CD4-positive, alpha-beta T cell treated with Interleukin-2 at 100 ng/mL for 4 hours (primary cell): ENCODE measurements around the gene RINL.
"Not testable (repeated sequence)": the region's sequence is repeated elsewhere in the genome, so short reads cannot be mapped to it uniquely, and the experiment has no call there.

Experiments
- DNase-seq: peaks from one replicate; pipeline ENCODE4 v3.0.0-alpha.2; 2020; ENCODE audit warnings: low spot score

Gene RINL

GRCh38 chr19:38834104-38834490 lies 44.0 kb downstream of the RINL start:
- DNase-seq: no peak

- no peak for DNase-seq
These were observed 45.0 kb downstream of the RINL start for GRCh38 chr19:38833092-38833425.

- DNase-seq: no peak
These were observed 46.9 kb downstream of the RINL start for GRCh38 chr19:38831142-38831605.

- DNase-seq: no peak
These were observed 47.9 kb downstream of the RINL start for GRCh38 chr19:38830039-38830733.

- DNase-seq: not testable (repeated sequence)
These were observed 48.9 kb downstream of the RINL start for GRCh38 chr19:38829203-38829602.

- no peak for DNase-seq
These were observed 51.1 kb downstream of the RINL start for GRCh38 chr19:38826856-38827551.

GRCh38 chr19:38825936-38826335 lies 52.1 kb downstream of the RINL start:
- DNase-seq: not testable (repeated sequence)

- not testable (repeated sequence) for DNase-seq
These were observed 56.7 kb downstream of the RINL start for GRCh38 chr19:38821230-38821825.

- DNase-seq: no peak
These were observed 58.7 kb downstream of the RINL start for GRCh38 chr19:38819231-38819920.
